Ishikawa (cell line): Measurements from ENCODE around the gene AGPAT2.

ENCODE experiments used
- CEBPB ChIP-seq: IDR thresholded peaks from 2 replicates; pipeline ENCODE4 v1.6.1; 2012
- CREB1 ChIP-seq: IDR thresholded peaks from 2 replicates; pipeline ENCODE4 v1.6.1; 2012; ENCODE audit warnings: low read depth
- EGR1 ChIP-seq: IDR thresholded peaks from 2 replicates; pipeline ENCODE4 v1.6.1; 2012
- EP300 ChIP-seq: IDR thresholded peaks from 2 replicates; pipeline ENCODE4 v1.6.1; 2012; ENCODE audit warnings: borderline replicate concordance
- RAD21 ChIP-seq: IDR thresholded peaks from 2 replicates; pipeline ENCODE4 v1.6.1; 2012; ENCODE audit warnings: low read depth
- REST ChIP-seq: IDR thresholded peaks from 2 replicates; pipeline ENCODE4 v1.6.1; 2012; ENCODE audit warnings: low read depth, mild to moderate bottlenecking
- TAF1 ChIP-seq: IDR thresholded peaks from 2 replicates; pipeline ENCODE4 v1.6.1; 2012; ENCODE audit warnings: low read depth, mild to moderate bottlenecking
- TCF12 ChIP-seq: IDR thresholded peaks from 2 replicates; pipeline ENCODE4 v1.6.1; 2012; ENCODE audit warnings: low read depth
- TEAD4 ChIP-seq: IDR thresholded peaks from 2 replicates; pipeline ENCODE4 v1.6.1; 2012
- USF1 ChIP-seq: IDR thresholded peaks from 2 replicates; pipeline ENCODE4 v1.6.1; 2012
- YY1 ChIP-seq: IDR thresholded peaks from 2 replicates; pipeline ENCODE4 v1.6.1; 2012; ENCODE audit warnings: low read depth
- ZBTB7A ChIP-seq: IDR thresholded peaks from 2 replicates; pipeline ENCODE4 v1.6.1; 2012; ENCODE audit warnings: low read depth

- TF ChIP-seq TEAD4 = no peak
- TF ChIP-seq YY1 = no peak
- TF ChIP-seq TAF1 = no peak
- TF ChIP-seq TCF12 = no peak
- TF ChIP-seq ZBTB7A = no peak
- no peak for TF ChIP-seq REST
- no peak for TF ChIP-seq EP300
- TF ChIP-seq CREB1 = no peak
- no peak for TF ChIP-seq CEBPB
- no peak for TF ChIP-seq RAD21
- no peak for TF ChIP-seq EGR1
- TF ChIP-seq USF1 = no peak
These were observed 27.6 kb upstream of the AGPAT2 start for GRCh38 chr9:136714893-136715274.
